HEK293 (cell line): ENCODE measurements around the gene CORO7.

Experiments
- CTCF ChIA-PET: fragments of 350-600 bp; formaldehyde crosslinking; extraction: SDS; loops from one replicate; lab custom pipeline; 2021; ENCODE audit warnings: antibody characterized with exemption; lab: Yijun Ruan, JAX
- POLR2A ChIA-PET: fragments of 300-600 bp; formaldehyde crosslinking; extraction: SDS; loops from one replicate; lab custom pipeline; 2020; ENCODE audit warnings: antibody characterized with exemption, inconsistent platforms; lab: Yijun Ruan, JAX
- H3K27ac ChIP-seq: fragments of 200-500 bp; sonication (Bioruptor generic); 2 replicates; pipeline ENCODE4 v1.5.1; 2014; ENCODE audit warnings: low read depth, low read length, control low read depth, inconsistent platforms; ENCODE audit errors: extremely low read depth
- H3K36me3 ChIP-seq, 2 experiments: fragments of 200-500 bp in 1 of 2; sonication (Bioruptor generic) in 1 of 2; 1 replicate in 1 of 2; 2 replicates in 1 of 2; pipeline ENCODE4 v1.5.1; 2014 to 2017; ENCODE audit warnings: inconsistent platforms in 2 of 2, low read length in 2 of 2; ENCODE audit not compliant: control insufficient read depth in 2 of 2, insufficient read depth in 1 of 2
- H3K4me1 ChIP-seq: fragments of 200-500 bp; sonication (Bioruptor generic); 2 replicates; pipeline ENCODE4 v1.5.1; 2014; ENCODE audit warnings: mild to moderate bottlenecking, low read length, inconsistent platforms; ENCODE audit not compliant: control insufficient read depth, insufficient read depth
- H3K4me3 ChIP-seq: 2 replicates; pipeline ENCODE4 v1.5.1; 2011; ENCODE audit warnings: low read depth, mild to moderate bottlenecking, control low read depth, low read length, moderate library complexity
- H3K9me3 ChIP-seq: fragments of 200-500 bp; sonication (Bioruptor generic); 2 replicates; pipeline ENCODE4 v1.5.1; 2014; ENCODE audit warnings: low read depth, low read length, inconsistent platforms; ENCODE audit not compliant: control insufficient read depth, insufficient read depth
- ATF2 ChIP-seq: fragments of 450-650 bp; formaldehyde crosslinking; IDR thresholded peaks from 2 replicates; pipeline ENCODE4 v1.5.1; 2016; ENCODE audit warnings: missing biosample characterization, missing genetic modification characterization, low read depth
- KLF17 ChIP-seq: fragments of 450-650 bp; formaldehyde crosslinking; IDR thresholded peaks from 2 replicates; pipeline ENCODE4 v1.5.1; 2016; ENCODE audit warnings: missing biosample characterization, missing genetic modification characterization
- KLF9 ChIP-seq: fragments of 450-650 bp; formaldehyde crosslinking; IDR thresholded peaks from 2 replicates; pipeline ENCODE4 v1.5.1; 2016; ENCODE audit warnings: missing biosample characterization, missing genetic modification characterization, low read depth
- PBX3 ChIP-seq: sonication (generic); formaldehyde crosslinking; IDR thresholded peaks from 2 replicates; pipeline ENCODE4 v1.8.1; 2022; ENCODE audit warnings: mild to moderate bottlenecking, moderate library complexity, missing genetic modification reagents
- PRDM10 ChIP-seq: fragments of 450-650 bp; formaldehyde crosslinking; IDR thresholded peaks from 2 replicates; pipeline ENCODE4 v1.5.1; 2016; ENCODE audit warnings: missing biosample characterization, missing genetic modification characterization
- ZNF140 ChIP-seq: fragments of 450-650 bp; formaldehyde crosslinking; IDR thresholded peaks from 2 replicates; pipeline ENCODE4 v1.5.1; 2016; ENCODE audit warnings: missing biosample characterization, missing genetic modification characterization
- ZNF169 ChIP-seq: fragments of 450-650 bp; formaldehyde crosslinking; IDR thresholded peaks from 2 replicates; pipeline ENCODE4 v1.5.1; 2016; ENCODE audit warnings: missing biosample characterization, missing genetic modification characterization
- ZNF18 ChIP-seq: fragments of 450-650 bp; formaldehyde crosslinking; IDR thresholded peaks from 2 replicates; pipeline ENCODE4 v1.5.1; 2016; ENCODE audit warnings: missing biosample characterization, missing genetic modification characterization
- ZNF341 ChIP-seq: fragments of 450-650 bp; formaldehyde crosslinking; IDR thresholded peaks from 2 replicates; pipeline ENCODE4; 2016; ENCODE audit warnings: low read depth, missing biosample characterization, missing genetic modification characterization
- ZNF510 ChIP-seq: fragments of 450-650 bp; formaldehyde crosslinking; IDR thresholded peaks from 2 replicates; pipeline ENCODE4 v1.5.1; 2018; ENCODE audit warnings: mild to moderate bottlenecking, missing genetic modification characterization, missing biosample characterization; ENCODE audit not compliant: insufficient replicate concordance
- ZNF529 ChIP-seq: fragments of 450-650 bp; formaldehyde crosslinking; IDR thresholded peaks from 2 replicates; pipeline ENCODE4 v1.5.1; 2017; ENCODE audit warnings: missing genetic modification characterization, missing biosample characterization; ENCODE audit not compliant: insufficient replicate concordance
- ZNF555 ChIP-seq: fragments of 450-650 bp; formaldehyde crosslinking; conservative IDR thresholded peaks from 2 replicates; pipeline ENCODE4 v1.5.1; 2017; ENCODE audit warnings: missing biosample characterization, mild to moderate bottlenecking, missing genetic modification characterization, inconsistent platforms
- ZNF623 ChIP-seq: fragments of 450-650 bp; formaldehyde crosslinking; IDR thresholded peaks from 2 replicates; pipeline ENCODE4 v1.5.1; 2016; ENCODE audit warnings: missing biosample characterization, missing genetic modification characterization
- ZNF843 ChIP-seq: fragments of 450-650 bp; formaldehyde crosslinking; IDR thresholded peaks from 2 replicates; pipeline ENCODE4 v1.5.1; 2016; ENCODE audit warnings: missing biosample characterization, missing genetic modification characterization
- ZSCAN23 ChIP-seq: fragments of 450-650 bp; formaldehyde crosslinking; IDR thresholded peaks from 2 replicates; pipeline ENCODE4 v1.5.1; 2016; ENCODE audit warnings: missing biosample characterization, missing genetic modification characterization
- ZSCAN30 ChIP-seq: fragments of 450-650 bp; IDR thresholded peaks from 2 replicates; pipeline ENCODE4 v1.5.1; 2018; ENCODE audit warnings: missing biosample characterization, mild to moderate bottlenecking, missing genetic modification characterization, moderate library complexity

CORO7 gene

GRCh38 chr16:4461250-4462085, 45.1 kb upstream of the CORO7 start:
- H3K36me3 ChIP-seq, result peaks cover 3 to 58% of the 10 kb centered on the region in 2 experiments; a peak in 2 of 3 replicates
- H3K4me3 ChIP-seq, result no peak overlapping the region
- H3K9me3 ChIP-seq, result no peaks in the 10 kb centered on the region
- no peak overlapping the region for H3K27ac ChIP-seq
- ChIA-PET CTCF (interaction anchor here (0.8 kb wide), 1 partner anchor 58 kb away, joined by 4 read pairs; no protein-coding TSS in a partner anchor), POLR2A (no interaction called here)
- H3K4me1 ChIP-seq, result no peaks in the 10 kb centered on the region
- TF ChIP-seq PRDM10 (tag by site-specific recombination), result peak; percentile 98
- no peak for TF ChIP-seq ZNF169 (tag by site-specific recombination)
- TF ChIP-seq ZNF18 (tag by site-specific recombination), result peak; percentile 26; the same call in 1 of the 2 replicates
- peak; percentile 39; the same call in 1 of the 2 replicates for TF ChIP-seq KLF17 (tag by site-specific recombination)
- peak; percentile 48; the same call in 1 of the 2 replicates for TF ChIP-seq KLF9 (tag by site-specific recombination)

GRCh38 chr16:4460936-4461249, 44.5 kb upstream of the CORO7 start:
- Histone ChIP-seq H3K27ac (no peak overlapping the region), H3K9me3 (no peaks in the 10 kb centered on the region), H3K36me3 (peaks cover 3 to 58% of the 10 kb centered on the region in 2 experiments; a peak in 2 of 3 replicates), H3K4me1 (no peaks in the 10 kb centered on the region), H3K4me3 (no peak overlapping the region)
- CTCF ChIA-PET, result interaction anchor here (0.8 kb wide), 1 partner anchor 57 kb away, joined by 4 read pairs; no protein-coding TSS in a partner anchor
- TF ChIP-seq PBX3, result no peak
- POLR2A ChIA-PET, result no interaction called here

GRCh38 chr16:4455951-4456350, 39.6 kb upstream of the CORO7 start:
- CTCF ChIA-PET, result no interaction called here
- no peak overlapping the region for H3K27ac ChIP-seq
- peaks cover 6 to 81% of the 10 kb centered on the region in 2 experiments; a peak in 2 of 3 replicates for H3K36me3 ChIP-seq
- POLR2A ChIA-PET, result no interaction called here
- TF ChIP-seq ZNF529, result no peak
- TF ChIP-seq ATF2, result no peak
- no peak for TF ChIP-seq ZSCAN30 (tag by site-specific recombination)
- TF ChIP-seq ZSCAN23 (tag by site-specific recombination), result no peak
- TF ChIP-seq ZNF623, result no peak
- TF ChIP-seq ZNF341 (tag by site-specific recombination), result no peak
- TF ChIP-seq ZNF510 (tag by site-specific recombination), result no peak
- no peak for TF ChIP-seq ZNF140 (tag by site-specific recombination)
- TF ChIP-seq ZNF555 (tag by site-specific recombination), result no peak
- TF ChIP-seq ZNF843 (tag by site-specific recombination), result no peak
- no peaks in the 10 kb centered on the region for H3K4me1 ChIP-seq
- no peak overlapping the region for H3K4me3 ChIP-seq
- no peaks in the 10 kb centered on the region for H3K9me3 ChIP-seq
